ENCODE results near the gene TAS2R39.

- no peak for TF ChIP-seq GATA2 (IDR thresholded peaks at IDR 0.05; ENCODE audit: low read depth, low read length)
- TF ChIP-seq GATA3 (IDR thresholded peaks at IDR 0.05; ENCODE audit: low read depth, low read length): no peak
These were observed 10.9 kb upstream of the TAS2R39 start for GRCh38 chr7:143172354-143172753.

Measured in SH-SY5Y (cell line).